GM18873 (cell line): ENCODE data around the gene ICE2.
A peak's percentile ranks its signal among the peaks of the same experiment; 100 is the strongest.

Source experiments
- ATAC-seq: cut with Tn5 transposase; IDR thresholded peaks from one replicate; pipeline ENCODE4 v1.9.1; 2021; ENCODE audit warnings: mild to moderate bottlenecking, moderate library complexity, moderate number of reproducible peaks; ENCODE audit not compliant: unreplicated experiment, low FRiP score

ICE2 gene

GRCh38 chr15:60507596-60508424 is 28.9 kb upstream of the ICE2 start:
- ATAC-seq, result peak; percentile 80

DNA sequence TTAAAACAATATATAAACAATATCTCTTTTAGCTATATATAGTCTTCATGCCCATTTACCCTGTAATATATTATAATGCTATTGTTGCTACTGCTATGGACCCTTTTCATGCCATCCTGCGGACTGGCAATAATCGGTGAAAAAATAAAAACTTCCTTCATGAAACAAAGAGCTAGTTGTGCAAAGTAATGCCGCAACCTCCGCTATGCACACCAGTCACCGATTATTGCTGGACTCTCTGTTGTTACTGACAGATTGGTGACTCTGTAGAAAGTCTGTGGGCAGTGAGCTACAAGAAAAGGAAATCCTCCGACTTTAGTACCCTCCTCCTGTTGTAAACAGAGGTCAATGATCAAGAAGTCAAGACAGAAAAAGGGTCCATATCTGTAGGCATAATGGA is 17.9 kb upstream of the ICE2 start:
- no peak for ATAC-seq

DNA sequence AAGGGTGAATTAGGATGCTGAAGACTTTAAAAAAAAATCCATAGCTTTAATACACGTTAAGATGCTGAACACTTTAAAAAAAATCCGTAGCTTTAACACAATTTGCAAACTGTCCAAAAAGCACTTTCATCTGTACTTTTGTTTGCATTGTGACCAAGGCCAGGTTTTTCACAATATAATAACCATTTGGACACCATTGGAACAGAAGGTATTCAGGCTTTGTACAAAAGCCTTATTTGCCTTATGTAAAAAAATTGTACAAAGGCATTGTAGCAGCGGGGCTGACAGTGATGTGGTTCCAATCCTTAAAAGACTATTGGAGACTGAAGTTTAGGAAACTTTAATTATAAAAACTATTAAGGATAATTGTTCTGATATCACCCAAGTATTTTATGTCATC is 15.2 kb upstream of the ICE2 start:
- no peak for ATAC-seq

DNA sequence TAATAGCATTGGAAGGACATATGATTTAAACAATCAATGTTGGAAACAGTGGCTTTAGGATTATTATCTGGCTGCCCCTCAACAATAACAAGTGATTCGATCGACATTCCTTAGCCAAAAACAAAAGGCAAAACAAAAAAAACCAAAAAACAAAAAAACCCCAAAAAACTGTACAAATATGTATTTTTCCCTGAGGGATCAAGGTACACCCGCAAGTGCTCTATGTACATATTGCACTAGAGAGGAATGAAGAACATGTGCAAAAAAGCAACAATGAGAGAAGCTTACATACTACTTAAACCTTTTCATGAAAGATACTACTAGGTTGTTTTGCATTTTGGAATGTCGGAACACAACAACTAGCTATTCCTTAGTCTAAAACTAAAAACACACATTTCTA is 14.2 kb upstream of the ICE2 start:
- no peak for ATAC-seq

- ATAC-seq, result no peak
Measured at GRCh38 chr15:60486742-60487141, 7.8 kb upstream of the ICE2 start.

GRCh38 chr15:60485365-60486055 is 6.6 kb upstream of the ICE2 start:
- ATAC-seq, result no peak

DNA sequence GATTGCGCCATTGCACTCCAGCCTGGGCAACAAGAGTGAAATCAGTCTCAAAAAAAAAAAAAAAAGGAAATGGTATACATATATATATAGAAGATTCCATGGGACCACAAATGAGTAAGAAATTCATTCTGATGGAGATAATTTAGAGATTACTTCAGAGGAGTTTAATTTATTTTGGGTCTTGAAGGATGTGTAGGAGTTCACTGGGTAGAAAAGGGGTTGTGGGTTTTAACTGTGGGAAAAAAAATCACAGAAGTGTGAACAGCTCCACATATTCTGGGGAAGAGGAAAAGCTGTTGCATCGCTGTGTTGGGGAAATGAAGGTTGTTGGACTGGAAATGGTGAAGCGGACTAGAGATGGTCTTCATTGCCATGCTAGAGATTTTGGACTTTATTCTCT is 4.1 kb upstream of the ICE2 start:
- ATAC-seq, result no peak

DNA sequence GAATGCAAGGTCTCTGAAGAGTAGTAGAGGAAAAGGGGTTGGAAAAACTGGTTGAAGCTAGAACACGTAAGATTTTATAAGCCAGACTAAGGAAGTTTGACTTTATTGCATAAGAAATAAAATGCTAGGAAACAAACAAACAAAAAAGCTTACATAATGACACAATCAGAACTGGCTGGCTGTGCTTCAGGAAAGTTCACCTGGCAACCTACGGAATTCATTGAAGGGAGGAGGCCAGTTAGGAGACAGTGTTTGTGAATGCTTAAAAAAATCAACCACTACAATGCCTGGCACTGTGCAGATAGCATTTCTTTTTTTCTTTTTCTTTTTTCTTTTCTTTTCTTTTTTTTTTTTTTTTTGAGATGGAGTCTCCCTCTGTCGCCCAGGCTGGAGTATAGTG is 1.9 kb upstream of the ICE2 start:
- ATAC-seq, result no peak

DNA sequence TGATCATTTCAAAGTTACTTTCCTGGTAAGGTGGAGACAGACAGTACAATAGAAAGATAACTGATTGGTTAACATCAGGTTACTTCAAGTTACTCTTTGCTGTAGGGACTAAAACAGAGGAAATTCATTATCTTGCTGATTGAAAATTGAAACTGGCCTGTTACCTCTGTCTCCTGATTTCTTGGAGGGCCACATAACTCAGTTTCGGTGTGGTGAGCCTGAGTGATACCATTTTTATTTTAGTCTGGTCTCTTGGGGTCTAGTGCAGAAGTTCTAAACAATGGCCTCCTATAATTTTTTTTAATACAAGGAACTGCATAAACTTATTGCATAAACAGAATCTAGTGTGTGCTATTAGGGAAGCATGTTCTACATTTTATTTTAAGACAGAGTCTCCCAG is 1.2 kb upstream of the ICE2 start:
- ATAC-seq, result no peak

GRCh38 chr15:60479361-60480110 is 594 bp upstream of the ICE2 start:
- ATAC-seq, result peak; percentile 3

- ATAC-seq, result no peak
Measured at GRCh38 chr15:60477916-60478565, 901 bp downstream of the ICE2 start.

GRCh38 chr15:60477164-60477563 is 1.8 kb downstream of the ICE2 start:
- no peak for ATAC-seq

DNA sequence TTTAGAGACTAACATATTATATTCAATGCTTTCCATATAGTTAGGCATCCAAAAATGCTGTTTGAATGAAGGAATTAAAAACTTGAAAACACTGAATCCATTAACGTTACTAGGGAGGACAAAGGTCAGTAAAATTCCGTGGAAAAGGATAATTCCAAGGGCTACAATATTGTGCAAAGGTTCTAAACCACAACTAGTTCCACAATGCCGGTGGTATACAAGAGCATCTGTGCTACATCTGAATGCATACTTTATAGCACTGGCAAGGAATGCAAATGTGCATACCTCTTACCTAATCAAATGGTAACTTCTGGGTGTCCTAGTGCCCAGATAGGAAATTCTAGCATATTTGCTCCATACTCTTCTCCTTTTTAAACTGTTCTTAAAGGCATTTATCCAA is 2.2 kb downstream of the ICE2 start:
- no peak for ATAC-seq

- ATAC-seq, result no peak
Measured at GRCh38 chr15:60473135-60473534, 5.8 kb downstream of the ICE2 start.

GRCh38 chr15:60471314-60471713 is 7.6 kb downstream of the ICE2 start:
- no peak for ATAC-seq

DNA sequence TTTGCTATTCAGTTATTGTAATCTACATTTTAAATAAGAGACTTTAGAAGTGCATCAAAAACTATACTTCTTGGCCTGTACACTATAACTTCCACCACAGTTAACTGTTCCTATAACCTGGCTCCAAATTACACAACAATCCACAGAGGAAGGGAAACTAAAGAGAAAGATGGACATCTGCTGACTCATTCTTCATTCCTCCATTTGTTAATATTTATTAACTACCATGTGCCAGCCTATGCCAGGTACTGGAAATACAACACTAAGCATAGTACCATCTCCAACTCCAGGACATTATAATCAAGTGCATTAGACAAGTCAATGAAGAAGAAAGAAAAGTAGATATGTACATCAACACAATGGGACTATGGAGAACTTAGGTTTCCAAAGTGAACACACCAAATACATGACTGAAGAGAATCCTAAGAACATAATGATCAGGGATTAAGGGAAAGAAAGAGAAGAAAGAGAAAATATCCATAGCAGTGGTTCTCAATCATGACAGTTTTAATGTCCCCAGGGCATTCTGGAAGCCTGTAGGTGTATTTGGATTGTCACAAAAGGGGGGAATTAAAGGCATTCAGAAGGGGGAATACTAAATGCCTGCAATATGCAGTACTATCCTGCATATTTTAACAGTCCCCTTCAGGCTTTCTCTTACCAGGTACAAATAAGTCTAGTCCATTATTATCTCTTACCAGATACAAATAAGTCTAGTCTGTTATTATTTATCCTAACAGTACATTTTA is 8.9 kb downstream of the ICE2 start:
- no peak for ATAC-seq

- ATAC-seq, result no peak
Measured at GRCh38 chr15:60464836-60465630, 13.9 kb downstream of the ICE2 start.

DNA sequence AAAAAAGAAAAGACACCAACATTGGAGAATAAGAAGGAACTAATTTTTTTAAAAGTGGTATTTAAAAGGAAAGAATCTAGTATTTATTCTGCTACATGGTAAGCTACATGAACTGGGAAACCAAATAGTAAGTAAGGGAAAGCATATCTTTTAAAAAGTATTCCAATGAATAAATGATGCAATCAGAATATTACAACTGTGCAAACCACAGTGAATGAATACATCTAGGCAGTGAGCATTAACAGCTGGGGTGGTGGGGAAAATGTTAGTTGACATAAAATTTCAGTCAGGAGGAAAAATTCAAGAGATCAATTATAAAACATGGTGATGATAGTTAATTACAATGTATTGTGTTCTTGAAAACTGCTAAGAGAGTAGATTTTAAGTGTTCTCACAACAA is 16.9 kb downstream of the ICE2 start:
- no peak for ATAC-seq

GRCh38 chr15:60460931-60461330 is 18.0 kb downstream of the ICE2 start:
- no peak for ATAC-seq
